GM18526 (cell line): ENCODE data around the gene HDAC11.

Experiments
- POLR2A ChIP-seq: IDR thresholded peaks from 3 replicates; pipeline ENCODE4 v1.6.1; 2011; ENCODE audit not compliant: insufficient read length; ENCODE audit errors: extremely low read depth

The HDAC11 gene

GRCh38 chr3:13500133-13500885, 20.2 kb downstream of the HDAC11 start:
- TF ChIP-seq POLR2A, result no peak

GRCh38 chr3:13501056-13501455, 20.9 kb downstream of the HDAC11 start:
- no peak for TF ChIP-seq POLR2A

- no peak for TF ChIP-seq POLR2A
Observed at GRCh38 chr3:13501521-13501920, 21.4 kb downstream of the HDAC11 start.

- no peak for TF ChIP-seq POLR2A
Observed at GRCh38 chr3:13501958-13502790, 22.1 kb downstream of the HDAC11 start.

GRCh38 chr3:13502791-13503060, 22.6 kb downstream of the HDAC11 start:
- no peak for TF ChIP-seq POLR2A

GRCh38 chr3:13504161-13504831, 24.2 kb downstream of the HDAC11 start:
- no peak for TF ChIP-seq POLR2A

GRCh38 chr3:13505147-13506130, 25.3 kb downstream of the HDAC11 start:
- TF ChIP-seq POLR2A, result no peak

- TF ChIP-seq POLR2A, result no peak
Observed at GRCh38 chr3:13506239-13506638, 26.1 kb downstream of the HDAC11 start.

GRCh38 chr3:13506680-13507079, 26.6 kb downstream of the HDAC11 start:
- no peak for TF ChIP-seq POLR2A

GRCh38 chr3:13507247-13507569, 27.1 kb downstream of the HDAC11 start:
- TF ChIP-seq POLR2A, result no peak

- no peak for TF ChIP-seq POLR2A
Observed at GRCh38 chr3:13507570-13508339, 27.6 kb downstream of the HDAC11 start.

- no peak for TF ChIP-seq POLR2A
Observed at GRCh38 chr3:13508496-13508895, 28.4 kb downstream of the HDAC11 start.

- TF ChIP-seq POLR2A, result no peak
Observed at GRCh38 chr3:13509059-13509815, 29.1 kb downstream of the HDAC11 start.

- TF ChIP-seq POLR2A, result no peak
Observed at GRCh38 chr3:13509816-13510192, 29.7 kb downstream of the HDAC11 start.
